HCT116 (cell line): ENCODE results near the gene DNM3. TPM values are rescaled to one million over a fixed set of nuclear protein-coding genes. Genes with fewer than 3 reads are reported as not detected.

Experiments
- ATAC-seq: fragments of 200-7000 bp; cut with Tn5 transposase; 2 replicates; pipeline ENCODE4 v1.9.1; 2020; ENCODE audit warnings: mild to moderate bottlenecking, moderate library complexity
- BruUV-seq: library from RNA; stranded (reverse); fragments of 400-500 nt; replicated peaks from 2 replicates; lab custom pipeline; 2021; lab: Mats Ljungman, UMichigan
- CTCF ChIA-PET: fragments of 300-600 bp; sonication (Branson Sonifier 250); formaldehyde crosslinking; loops from one replicate; lab custom pipeline; 2021; ENCODE audit warnings: antibody characterized with exemption; lab: Charles Lee
- POLR2A ChIA-PET: fragments of 300-600, 350-600 bp; sonication (Branson Sonifier 250); formaldehyde crosslinking; loops from one replicate; lab custom pipeline; 2021; ENCODE audit warnings: antibody characterized with exemption; lab: Charles Lee
- RAD21 ChIA-PET, 2 experiments: fragments of 300-600 bp; sonication (Branson Sonifier 250); formaldehyde crosslinking; loops; one replicate each; lab custom pipeline; 2023; ENCODE audit warnings: low total read pairs in 2 of 2; ENCODE audit not compliant: uncharacterized antibody in 2 of 2, unreplicated experiment in 2 of 2, low non-redundant PET in 1 of 2; lab: Charles Lee
- DNase-seq: peaks from one replicate; pipeline ENCODE4 v3.0.0-alpha.2; 2010; ENCODE audit warnings: low read depth, low spot score
- H2AFZ ChIP-seq: fragments of 200-600 bp; shearing (Covaris generic), sonication (generic); 2 replicates; pipeline ENCODE4 v1.6.1; 2017; ENCODE audit warnings: low read depth, mixed run types, mixed read lengths, antibody characterized with exemption, low read length; ENCODE audit not compliant: poor library complexity, severe bottlenecking
- H3K27ac ChIP-seq: 2 replicates; pipeline ENCODE4 v1.5.1; 2012; ENCODE audit warnings: low read depth, low read length
- H3K27me3 ChIP-seq: fragments of 200-600 bp; sonication (generic); 2 replicates; pipeline ENCODE4 v1.6.1; 2016; ENCODE audit warnings: mixed run types, low read length, mixed read lengths; ENCODE audit not compliant: insufficient read depth
- H3K36me3 ChIP-seq, 2 experiments: fragments of 200-500 bp in 1 of 2; fragments of 200-600 bp in 1 of 2; sonication (Bioruptor generic) in 1 of 2; sonication (generic) in 1 of 2; 2 replicates each; pipeline versions ENCODE4 v1.5.1 to v1.6.1; 2014 to 2016; ENCODE audit warnings: low read length in 2 of 2, inconsistent platforms in 1 of 2, mixed read lengths in 1 of 2, mixed run types in 1 of 2; ENCODE audit not compliant: insufficient read depth in 2 of 2, control insufficient read depth in 1 of 2
- H3K4me1 ChIP-seq, 2 experiments: fragments of 200-600 bp in 1 of 2; sonication (generic) in 1 of 2; 2 replicates each; pipeline versions ENCODE4 v1.5.1 to v1.6.1; 2012 to 2017; ENCODE audit warnings: low read length in 2 of 2, inconsistent platforms in 1 of 2, mild to moderate bottlenecking in 1 of 2, mixed read lengths in 1 of 2, mixed run types in 1 of 2, moderate library complexity in 1 of 2; ENCODE audit not compliant: insufficient read depth in 2 of 2, control insufficient read depth in 1 of 2
- H3K4me2 ChIP-seq: fragments of 200-600 bp; sonication (generic); 2 replicates; pipeline ENCODE4 v1.6.1; 2017; ENCODE audit warnings: mixed run types, low read length, mixed read lengths
- H3K4me3 ChIP-seq, 2 experiments: fragments of 200-600 bp in 1 of 2; sonication (generic) in 1 of 2; replicated peaks in 1 of 2; 2 replicates each; pipeline ENCODE4 v1.5.1; 2011 to 2016; ENCODE audit warnings: low read length in 2 of 2, control low read depth in 1 of 2, low read depth in 1 of 2, mild to moderate bottlenecking in 1 of 2, mixed read lengths in 1 of 2, mixed run types in 1 of 2
- H3K79me2 ChIP-seq: fragments of 200-600 bp; sonication (generic); 2 replicates; pipeline ENCODE4 v1.6.1; 2017; ENCODE audit warnings: mild to moderate bottlenecking, mixed run types, low read length, moderate library complexity, mixed read lengths; ENCODE audit not compliant: insufficient read depth
- H3K9ac ChIP-seq: fragments of 200-600 bp; sonication (generic); 2 replicates; pipeline ENCODE4 v1.6.1; 2016; ENCODE audit warnings: low read length, mixed read lengths
- H3K9me2 ChIP-seq: fragments of 200-600 bp; sonication (generic), shearing (Covaris generic); 2 replicates; pipeline ENCODE4 v1.6.1; 2017; ENCODE audit warnings: mixed run types, mild to moderate bottlenecking, moderate library complexity; ENCODE audit not compliant: insufficient read depth
- H3K9me3 ChIP-seq, 2 experiments: fragments of 200-500 bp in 1 of 2; fragments of 200-600 bp in 1 of 2; sonication (Bioruptor generic) in 1 of 2; sonication (generic) in 1 of 2; 2 replicates each; pipeline ENCODE4 v1.6.1; 2014 to 2017; ENCODE audit warnings: low read length in 2 of 2, mixed read lengths in 2 of 2, inconsistent platforms in 1 of 2, low read depth in 1 of 2, mild to moderate bottlenecking in 1 of 2, mixed run types in 1 of 2, moderate library complexity in 1 of 2; ENCODE audit not compliant: control insufficient read depth in 1 of 2, insufficient read depth in 1 of 2
- H4K20me1 ChIP-seq: fragments of 200-600 bp; sonication (generic), shearing (Covaris generic); 2 replicates; pipeline ENCODE4 v1.6.1; 2017; ENCODE audit warnings: mixed run types, mild to moderate bottlenecking, moderate library complexity; ENCODE audit not compliant: insufficient read depth
- CEBPB ChIP-seq: IDR thresholded peaks from 2 replicates; pipeline ENCODE4 v1.6.1; 2012; ENCODE audit warnings: low read depth
- EGR1 ChIP-seq: IDR thresholded peaks from 2 replicates; pipeline ENCODE4 v1.6.1; 2012; ENCODE audit warnings: low read depth
- ELF1 ChIP-seq: IDR thresholded peaks from 2 replicates; pipeline ENCODE4 v1.6.1; 2012; ENCODE audit warnings: low read depth, borderline replicate concordance
- POLR2AphosphoS5 ChIP-seq: IDR thresholded peaks from 2 replicates; pipeline ENCODE4 v1.6.1; 2011; ENCODE audit warnings: mild to moderate bottlenecking, low read depth, low read length, moderate library complexity
- SIN3A ChIP-seq: IDR thresholded peaks from 2 replicates; pipeline ENCODE4 v1.6.1; 2012; ENCODE audit warnings: low read depth
- SP1 ChIP-seq: IDR thresholded peaks from 2 replicates; pipeline ENCODE4 v1.6.1; 2012; ENCODE audit warnings: low read depth
- ZFX ChIP-seq: fragments of 450-650 bp; IDR thresholded peaks from 2 replicates; pipeline ENCODE4 v1.6.1; 2017
- intact Hi-C: fragments of 100-400 bp; cut with micrococcal nuclease; formaldehyde crosslinking; loops from 2 replicates; pipeline ENCODE4 v1.10.0; 2022
- total RNA-seq: library from RNA; stranded (reverse); gene quantifications from one replicate; pipeline ENCODE4 v1.2.1, GENCODE V29; 2021; ENCODE audit not compliant: unreplicated experiment
- TF ChIP-seq, protein P1 (sequence below), 3 experiments: fragments of 200-600 bp in 1 of 3; sonication (generic) in 1 of 3; IDR thresholded peaks in 2 of 3; conservative IDR thresholded peaks in 1 of 3; 2 replicates each; pipeline ENCODE4 v1.5.1; 2012 to 2017; ENCODE audit warnings: low read depth in 2 of 3, low read length in 2 of 3, antibody characterized with exemption in 1 of 3, borderline replicate concordance in 1 of 3, control low read depth in 1 of 3, mild to moderate bottlenecking in 1 of 3, mixed read lengths in 1 of 3, mixed run types in 1 of 3, moderate library complexity in 1 of 3; ENCODE audit not compliant: insufficient read depth in 1 of 3

The DNM3 gene
- total RNA-seq, 1 experiment from 2014 or later = 3.1 TPM

DNA sequence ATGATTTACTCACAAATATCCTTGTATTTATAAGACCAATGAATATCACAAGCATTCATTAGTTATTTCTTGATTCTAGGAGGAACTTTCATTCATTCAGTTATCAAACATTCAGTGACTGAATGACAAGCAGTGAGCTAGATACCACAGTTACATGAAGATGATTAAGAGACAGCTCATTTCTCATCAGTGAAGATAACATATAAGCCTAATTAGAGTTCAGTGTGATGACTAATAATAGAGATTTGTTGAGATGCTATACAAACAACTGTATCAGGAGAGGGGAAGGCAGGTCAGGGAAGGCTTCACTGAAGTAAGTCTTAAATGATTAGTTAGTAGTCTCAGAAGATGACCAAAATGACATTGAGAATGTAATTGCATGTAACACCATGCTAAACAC, 564.6 kb downstream of the DNM3 start:
- DNase-seq (no peak), ATAC-seq (no peak)
- no peak overlapping the region for H3K4me2 ChIP-seq
- TF ChIP-seq SP1 = no peak
- TF ChIP-seq EGR1 = no peak
- TF ChIP-seq, protein P1, sequence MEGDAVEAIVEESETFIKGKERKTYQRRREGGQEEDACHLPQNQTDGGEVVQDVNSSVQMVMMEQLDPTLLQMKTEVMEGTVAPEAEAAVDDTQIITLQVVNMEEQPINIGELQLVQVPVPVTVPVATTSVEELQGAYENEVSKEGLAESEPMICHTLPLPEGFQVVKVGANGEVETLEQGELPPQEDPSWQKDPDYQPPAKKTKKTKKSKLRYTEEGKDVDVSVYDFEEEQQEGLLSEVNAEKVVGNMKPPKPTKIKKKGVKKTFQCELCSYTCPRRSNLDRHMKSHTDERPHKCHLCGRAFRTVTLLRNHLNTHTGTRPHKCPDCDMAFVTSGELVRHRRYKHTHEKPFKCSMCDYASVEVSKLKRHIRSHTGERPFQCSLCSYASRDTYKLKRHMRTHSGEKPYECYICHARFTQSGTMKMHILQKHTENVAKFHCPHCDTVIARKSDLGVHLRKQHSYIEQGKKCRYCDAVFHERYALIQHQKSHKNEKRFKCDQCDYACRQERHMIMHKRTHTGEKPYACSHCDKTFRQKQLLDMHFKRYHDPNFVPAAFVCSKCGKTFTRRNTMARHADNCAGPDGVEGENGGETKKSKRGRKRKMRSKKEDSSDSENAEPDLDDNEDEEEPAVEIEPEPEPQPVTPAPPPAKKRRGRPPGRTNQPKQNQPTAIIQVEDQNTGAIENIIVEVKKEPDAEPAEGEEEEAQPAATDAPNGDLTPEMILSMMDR (IDR thresholded peaks at IDR 0.05 in 2 of 3, conservative IDR thresholded peaks at IDR 0.05 in 1 of 3; ENCODE audit: borderline replicate concordance in 1 of 3, insufficient read depth in 1 of 3, low read depth in 2 of 3, low read length in 2 of 3) = no peak
- TF ChIP-seq ELF1 = no peak
- TF ChIP-seq CEBPB = no peak
- no peak for TF ChIP-seq ZFX
- intact Hi-C loops = no loop called here
- 0 out of 2 replicates have a peak, but pooled peaks cover 4% of the 10 kb centered on the region for H3K9me2 ChIP-seq
- no peaks in the 10 kb centered on the region for H3K36me3 ChIP-seq
- no peaks in the 10 kb centered on the region for H3K79me2 ChIP-seq
- no peaks in the 10 kb centered on the region for H3K9me3 ChIP-seq
- no peak overlapping the region for H3K27ac ChIP-seq
- RAD21 ChIA-PET = no interaction called here
- H3K27me3 ChIP-seq = peaks cover 5% of the 10 kb centered on the region; the same call in 1 of the 2 replicates
- no peaks in the 10 kb centered on the region for H4K20me1 ChIP-seq
- CTCF ChIA-PET = no interaction called here
- no peak overlapping the region for H3K4me3 ChIP-seq
- H3K9ac ChIP-seq = no peak overlapping the region
- no peak overlapping the region for H2AFZ ChIP-seq
- no TSS peak for BruUV-seq
- POLR2A ChIA-PET = no interaction called here
- H3K4me1 ChIP-seq = no peaks in the 10 kb centered on the region

DNA sequence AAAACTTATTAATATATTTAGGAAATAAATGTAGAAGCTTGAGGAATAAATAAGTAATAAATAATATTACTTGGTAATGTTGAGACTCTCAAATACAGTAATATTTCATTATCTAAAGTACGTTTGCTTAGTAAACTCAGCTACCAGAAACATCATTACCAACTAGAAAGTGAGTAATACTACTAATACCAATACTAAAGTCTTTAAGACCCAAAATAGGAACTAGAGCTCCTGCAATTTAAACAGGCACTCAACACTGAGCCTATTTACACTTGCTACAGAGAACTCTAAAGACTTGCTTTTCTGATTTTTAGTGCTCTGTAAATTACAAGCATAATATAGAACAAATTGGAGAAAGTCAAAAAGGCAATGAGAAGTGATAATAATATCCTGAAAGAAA, 565.7 kb downstream of the DNM3 start:
- no peak for DNase-seq
- ChIA-PET POLR2A (no interaction called here), CTCF (no interaction called here), RAD21 (no interaction called here)
- Histone ChIP-seq H3K4me1 (no peaks in the 10 kb centered on the region), H3K9me3 (no peaks in the 10 kb centered on the region), H3K27ac (no peak overlapping the region), H3K9me2 (0 out of 2 replicates have a peak, but pooled peaks cover 4% of the 10 kb centered on the region), H3K4me3 (no peak overlapping the region), H2AFZ (no peak overlapping the region), H3K79me2 (no peaks in the 10 kb centered on the region), H3K36me3 (no peaks in the 10 kb centered on the region), H4K20me1 (no peaks in the 10 kb centered on the region), H3K27me3 (no peaks in the 10 kb centered on the region), H3K4me2 (no peak overlapping the region), H3K9ac (no peak overlapping the region)
- no TSS peak for BruUV-seq
- intact Hi-C loops = no loop called here
- ATAC-seq = no peak
- TF ChIP-seq SP1 = no peak
- TF ChIP-seq POLR2AphosphoS5 = no peak
- no peak for TF ChIP-seq SIN3A
